ENCODE results near the gene B3GNT5.
"Not testable (repeated sequence)": the region's sequence is repeated elsewhere in the genome, so short reads cannot be mapped to it uniquely, and the experiment has no call there.

The B3GNT5 gene

DNA sequence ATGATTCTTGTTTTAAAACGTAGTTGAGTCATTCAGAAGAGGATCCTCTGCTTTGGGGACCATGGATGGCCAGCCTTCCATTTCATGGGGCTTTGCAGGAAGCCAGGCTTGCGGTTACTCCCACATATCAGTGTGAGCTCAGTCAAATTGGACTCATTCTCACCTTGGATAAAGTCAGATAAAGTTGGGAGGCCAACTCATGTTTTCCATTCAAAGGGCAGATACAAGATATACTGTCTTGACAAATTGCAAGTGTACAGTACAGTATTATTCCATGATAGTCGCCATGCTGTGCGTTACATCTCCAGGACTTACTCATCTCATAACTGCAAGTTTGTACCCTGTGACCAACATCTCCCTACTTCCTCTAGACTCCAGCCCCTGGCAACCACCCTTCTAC is 25.5 kb upstream of the B3GNT5 start:
- in situ Hi-C loops (cut with MboI; ENCODE audit: low pct_unique_long_range_greater_than_20kb, low sequenced_read_pairs, unreplicated experiment), result no loop called here
- TF ChIP-seq, protein P1, sequence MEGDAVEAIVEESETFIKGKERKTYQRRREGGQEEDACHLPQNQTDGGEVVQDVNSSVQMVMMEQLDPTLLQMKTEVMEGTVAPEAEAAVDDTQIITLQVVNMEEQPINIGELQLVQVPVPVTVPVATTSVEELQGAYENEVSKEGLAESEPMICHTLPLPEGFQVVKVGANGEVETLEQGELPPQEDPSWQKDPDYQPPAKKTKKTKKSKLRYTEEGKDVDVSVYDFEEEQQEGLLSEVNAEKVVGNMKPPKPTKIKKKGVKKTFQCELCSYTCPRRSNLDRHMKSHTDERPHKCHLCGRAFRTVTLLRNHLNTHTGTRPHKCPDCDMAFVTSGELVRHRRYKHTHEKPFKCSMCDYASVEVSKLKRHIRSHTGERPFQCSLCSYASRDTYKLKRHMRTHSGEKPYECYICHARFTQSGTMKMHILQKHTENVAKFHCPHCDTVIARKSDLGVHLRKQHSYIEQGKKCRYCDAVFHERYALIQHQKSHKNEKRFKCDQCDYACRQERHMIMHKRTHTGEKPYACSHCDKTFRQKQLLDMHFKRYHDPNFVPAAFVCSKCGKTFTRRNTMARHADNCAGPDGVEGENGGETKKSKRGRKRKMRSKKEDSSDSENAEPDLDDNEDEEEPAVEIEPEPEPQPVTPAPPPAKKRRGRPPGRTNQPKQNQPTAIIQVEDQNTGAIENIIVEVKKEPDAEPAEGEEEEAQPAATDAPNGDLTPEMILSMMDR (IDR thresholded peaks at IDR 0.05; ENCODE audit: extremely low read depth, insufficient read depth, missing control alignments), result no peak
- no peak for DNase-seq (ENCODE audit: low spot score)

DNA sequence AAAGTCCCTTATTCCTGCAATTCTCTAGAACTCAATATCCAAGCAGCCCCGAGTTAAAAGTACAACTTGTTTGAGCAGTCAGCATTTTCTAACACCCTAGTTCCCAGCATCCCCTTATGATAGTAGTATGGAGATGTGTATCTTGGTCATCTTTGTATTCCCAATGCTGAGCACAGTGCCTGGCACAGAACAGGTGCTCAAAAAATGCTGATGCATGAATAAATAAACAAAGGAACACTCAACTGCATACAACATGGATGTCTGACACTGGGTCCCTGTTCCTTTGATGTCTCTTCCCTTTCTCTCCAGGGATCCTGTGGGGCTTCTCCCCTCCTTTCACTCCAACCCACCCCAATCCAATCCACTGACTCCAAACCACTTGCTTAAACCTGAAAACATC is 23.9 kb upstream of the B3GNT5 start:
- in situ Hi-C loops (cut with MboI; ENCODE audit: low pct_unique_long_range_greater_than_20kb, low sequenced_read_pairs, unreplicated experiment), result no loop called here
- TF ChIP-seq, protein P1 (IDR thresholded peaks at IDR 0.05; ENCODE audit: extremely low read depth, insufficient read depth, missing control alignments), result no peak
- no peak for DNase-seq (ENCODE audit: low spot score)

DNA sequence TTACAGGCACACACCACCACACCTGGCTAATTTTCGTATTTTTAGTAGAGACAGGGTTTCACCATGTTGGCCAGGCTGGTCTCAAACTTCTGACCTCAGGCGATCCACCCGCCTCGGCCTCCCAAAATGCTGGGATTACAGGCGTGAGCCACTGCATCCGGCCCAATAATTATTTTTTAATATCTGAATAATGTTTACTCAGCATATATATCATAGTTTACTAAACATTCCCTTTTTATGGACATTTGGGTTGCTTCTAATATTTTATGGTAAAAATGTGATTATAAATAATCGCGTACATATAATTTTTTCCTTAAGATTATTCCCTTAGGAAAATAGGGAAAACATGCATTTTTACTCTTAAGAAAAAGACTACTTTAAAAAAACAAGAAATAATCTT is 22.8 kb upstream of the B3GNT5 start:
- DNase-seq (ENCODE audit: low spot score); in situ Hi-C loops (cut with MboI; ENCODE audit: low pct_unique_long_range_greater_than_20kb, low sequenced_read_pairs, unreplicated experiment): not testable (repeated sequence)

DNA sequence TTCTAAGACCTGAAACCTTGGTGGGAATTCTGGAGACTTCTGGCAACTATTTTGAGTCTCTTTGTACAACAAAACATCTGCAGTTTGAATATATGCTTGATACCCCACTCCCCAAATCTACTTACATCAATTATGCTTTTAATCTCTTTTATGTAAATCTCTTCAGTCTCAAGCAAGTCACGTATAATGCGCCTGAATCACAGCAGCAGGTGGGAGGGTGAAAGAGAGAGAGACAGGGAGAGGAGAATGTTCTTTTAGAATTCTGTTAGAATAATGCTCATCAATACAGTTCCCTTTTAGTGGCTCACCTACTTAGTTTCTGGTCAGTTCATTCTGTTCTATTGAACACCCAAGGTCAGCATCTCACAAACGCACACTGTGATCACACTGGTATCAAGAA is 22.2 kb upstream of the B3GNT5 start:
- in situ Hi-C loops (cut with MboI; ENCODE audit: low pct_unique_long_range_greater_than_20kb, low sequenced_read_pairs, unreplicated experiment), result no loop called here
- DNase-seq (ENCODE audit: low spot score), result no peak
- TF ChIP-seq, protein P1 (IDR thresholded peaks at IDR 0.05; ENCODE audit: extremely low read depth, insufficient read depth, missing control alignments), result no peak

DNA sequence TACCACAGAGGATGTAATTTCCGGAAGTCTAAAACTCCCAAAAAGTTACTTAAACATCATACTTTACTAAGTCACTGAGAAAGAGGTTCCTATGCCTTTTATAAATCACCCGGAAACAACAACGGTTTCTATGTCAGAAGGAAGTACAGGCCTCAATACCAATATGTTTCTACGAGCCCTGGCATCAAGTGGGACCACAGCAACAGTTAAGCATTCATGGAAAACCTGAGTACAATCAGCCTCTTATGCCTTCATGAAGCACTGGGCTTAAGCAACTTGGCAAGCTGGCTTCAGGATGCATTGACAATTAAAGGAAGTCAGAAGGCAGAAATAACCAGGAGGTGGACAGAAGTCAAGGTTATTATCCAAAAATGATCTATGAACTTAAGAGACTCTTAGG is 19.1 kb upstream of the B3GNT5 start:
- TF ChIP-seq, protein P1 (IDR thresholded peaks at IDR 0.05; ENCODE audit: extremely low read depth, insufficient read depth, missing control alignments), result no peak
- in situ Hi-C loops (cut with MboI; ENCODE audit: low pct_unique_long_range_greater_than_20kb, low sequenced_read_pairs, unreplicated experiment), result no loop called here
- DNase-seq (ENCODE audit: low spot score), result no peak

DNA sequence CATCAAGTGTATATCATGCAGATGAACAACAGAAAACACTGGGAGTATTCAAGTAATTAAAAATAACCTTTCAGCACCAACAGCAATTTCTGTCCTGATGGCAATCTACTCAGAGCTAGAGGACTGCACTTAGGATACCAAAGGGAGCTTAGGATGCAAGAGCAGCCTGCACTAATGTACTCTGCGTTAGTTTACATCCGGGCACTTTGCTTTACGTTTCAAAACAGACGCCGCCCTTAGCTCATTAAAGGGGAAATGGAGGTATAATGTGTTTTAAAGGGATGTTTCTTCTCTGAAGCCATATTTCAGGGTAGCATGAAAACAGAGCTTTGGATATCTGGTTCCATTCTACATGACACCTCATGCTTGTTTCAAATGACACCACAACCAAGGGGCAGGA is 14.0 kb upstream of the B3GNT5 start:
- no peak for DNase-seq (ENCODE audit: low spot score)
- in situ Hi-C loops (cut with MboI; ENCODE audit: low pct_unique_long_range_greater_than_20kb, low sequenced_read_pairs, unreplicated experiment), result no loop called here
- TF ChIP-seq, protein P1 (IDR thresholded peaks at IDR 0.05; ENCODE audit: extremely low read depth, insufficient read depth, missing control alignments), result no peak

DNA sequence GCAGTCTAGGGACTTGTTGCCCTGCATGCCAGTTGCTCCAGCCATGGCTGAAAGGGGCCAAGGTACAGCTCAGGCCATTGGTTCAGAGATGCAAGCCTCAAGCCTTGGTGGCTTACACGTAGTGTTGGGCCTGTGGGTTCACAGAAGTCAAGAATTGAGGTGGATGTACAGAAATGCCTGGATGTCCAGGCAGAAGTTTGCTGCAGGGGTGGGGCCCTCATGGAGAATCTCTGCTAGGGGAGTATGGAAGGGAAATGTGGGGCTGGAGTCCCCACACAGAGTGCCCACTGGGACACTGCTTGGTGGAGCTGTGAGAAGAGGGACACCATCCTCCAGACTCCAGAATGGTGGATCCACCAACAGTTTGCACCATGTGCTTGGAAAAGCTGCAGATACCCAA is 10.6 kb upstream of the B3GNT5 start:
- TF ChIP-seq, protein P1 (IDR thresholded peaks at IDR 0.05; ENCODE audit: extremely low read depth, insufficient read depth, missing control alignments), result no peak
- no peak for DNase-seq (ENCODE audit: low spot score)
- in situ Hi-C loops (cut with MboI; ENCODE audit: low pct_unique_long_range_greater_than_20kb, low sequenced_read_pairs, unreplicated experiment), result no loop called here

All from GM13977 (cell line).